ENCODE measurements around the gene ATP13A2.

The ATP13A2 gene

GRCh38 chr1:17011439-17012307 lies at the start of gene ATP13A2:
Gene ATP13A2 (minus strand): TSS chr1:17011928. CDS start chr1:17011738, 190 bp downstream.
- DNase-seq (ENCODE audit: low read depth): peak; percentile 60

DNA sequence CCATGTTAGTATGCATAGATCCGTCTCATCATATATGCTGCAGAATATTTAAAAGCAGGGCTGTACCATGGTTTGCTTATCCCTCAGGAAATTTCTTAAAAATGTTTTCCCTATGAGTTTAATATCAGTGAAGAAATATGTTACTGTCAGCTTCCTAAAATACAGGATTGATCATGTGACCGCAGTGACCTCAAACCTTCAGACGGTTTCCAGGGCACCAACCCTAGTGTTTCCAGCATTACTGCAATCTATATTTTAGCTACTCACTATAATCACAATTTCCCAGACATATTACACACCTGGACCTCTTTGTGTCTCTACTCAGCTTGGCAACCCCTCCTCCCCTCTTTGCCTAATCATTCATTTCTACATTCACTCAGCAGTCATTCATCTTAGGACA lies 49.8 kb upstream of the ATP13A2 start:
- DNase-seq (ENCODE audit: low read depth): no peak

DNA sequence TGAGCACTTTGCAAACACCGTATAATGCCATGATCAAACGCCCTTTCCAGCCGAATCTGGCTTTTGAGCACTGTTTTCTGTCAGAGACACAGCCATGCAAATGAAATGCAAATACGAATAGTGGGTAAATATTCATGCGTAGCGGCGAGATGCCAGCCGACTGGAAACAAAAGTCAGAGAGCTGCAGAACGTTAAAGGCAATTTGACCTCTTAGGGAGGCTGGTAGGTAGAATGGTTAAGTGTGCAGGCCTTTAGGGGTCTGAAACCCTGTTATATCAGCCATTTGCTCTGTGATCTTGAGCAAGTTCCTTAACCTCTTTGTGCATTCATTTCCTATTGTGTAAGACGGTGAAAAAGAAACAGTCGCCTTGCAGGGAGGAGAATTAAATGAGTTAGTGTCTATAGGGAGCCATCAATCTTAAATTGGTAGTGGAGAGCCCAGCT lies 48.6 kb upstream of the ATP13A2 start:
- no peak for DNase-seq (ENCODE audit: low read depth)

DNA sequence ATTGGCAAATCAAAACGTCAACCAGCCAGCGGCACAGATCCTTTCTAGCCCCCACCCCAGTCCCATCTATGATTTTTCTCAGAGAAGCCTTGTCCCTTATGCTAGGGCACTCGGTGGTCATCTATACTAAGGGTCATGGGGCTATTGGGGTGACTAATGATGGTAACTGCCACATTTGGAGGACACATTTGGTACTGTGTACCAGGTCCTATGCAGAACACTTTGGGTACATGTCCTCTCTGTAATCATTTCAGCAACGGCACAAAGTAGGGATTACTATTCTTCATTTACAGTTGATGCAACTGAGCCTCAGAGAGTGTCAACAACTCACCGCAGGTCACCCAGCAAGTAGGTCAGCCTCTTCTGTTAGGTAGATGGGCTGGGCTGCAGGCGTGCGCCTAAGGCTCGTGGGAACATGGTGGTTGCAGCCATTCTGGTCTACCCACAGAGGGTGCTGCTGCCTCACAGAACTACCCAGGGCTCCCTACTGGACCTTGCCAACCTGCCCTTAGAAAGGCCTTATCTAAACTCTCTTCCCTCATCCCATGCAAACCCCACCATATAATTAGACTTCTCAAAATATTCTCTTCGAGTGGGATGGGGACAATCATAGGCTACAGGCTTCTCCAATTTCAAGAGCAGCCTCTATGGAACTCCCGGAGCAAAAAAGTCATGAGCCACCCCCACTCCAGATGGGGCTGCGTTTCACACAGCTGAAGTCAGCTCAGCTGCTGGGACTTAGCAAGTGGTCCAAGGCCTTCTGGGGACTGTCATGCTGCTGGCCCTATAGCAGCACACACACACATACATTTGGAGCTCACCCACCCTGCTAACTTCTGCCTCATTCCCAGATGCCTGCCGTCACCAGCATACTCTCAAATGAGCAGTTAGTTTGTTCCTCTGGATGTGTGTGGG lies 47.9 kb upstream of the ATP13A2 start:
- DNase-seq (ENCODE audit: low read depth): peak; percentile 55

DNA sequence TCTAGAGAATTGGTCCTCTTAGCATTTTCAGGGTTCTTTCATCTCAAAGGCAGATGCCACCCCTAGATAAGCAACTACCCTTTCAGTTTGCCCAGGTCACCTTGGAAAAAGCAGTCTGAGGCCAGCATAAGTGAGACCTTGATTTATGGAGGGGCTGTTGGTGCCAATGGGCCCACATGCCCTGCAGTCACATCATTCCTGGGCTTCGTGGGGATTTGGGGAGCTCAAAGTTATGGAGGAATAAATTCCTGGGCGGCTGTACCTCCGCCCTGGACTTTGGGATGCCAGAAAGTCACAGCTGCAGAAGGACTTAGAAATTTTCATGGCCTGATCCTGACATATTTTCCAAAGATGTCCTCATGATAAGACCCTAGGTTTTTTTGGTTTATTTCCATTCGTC lies 44.8 kb upstream of the ATP13A2 start:
- DNase-seq (ENCODE audit: low read depth): no peak

GRCh38 chr1:17055801-17056200 lies 44.1 kb upstream of the ATP13A2 start:
- no peak for DNase-seq (ENCODE audit: low read depth)

DNA sequence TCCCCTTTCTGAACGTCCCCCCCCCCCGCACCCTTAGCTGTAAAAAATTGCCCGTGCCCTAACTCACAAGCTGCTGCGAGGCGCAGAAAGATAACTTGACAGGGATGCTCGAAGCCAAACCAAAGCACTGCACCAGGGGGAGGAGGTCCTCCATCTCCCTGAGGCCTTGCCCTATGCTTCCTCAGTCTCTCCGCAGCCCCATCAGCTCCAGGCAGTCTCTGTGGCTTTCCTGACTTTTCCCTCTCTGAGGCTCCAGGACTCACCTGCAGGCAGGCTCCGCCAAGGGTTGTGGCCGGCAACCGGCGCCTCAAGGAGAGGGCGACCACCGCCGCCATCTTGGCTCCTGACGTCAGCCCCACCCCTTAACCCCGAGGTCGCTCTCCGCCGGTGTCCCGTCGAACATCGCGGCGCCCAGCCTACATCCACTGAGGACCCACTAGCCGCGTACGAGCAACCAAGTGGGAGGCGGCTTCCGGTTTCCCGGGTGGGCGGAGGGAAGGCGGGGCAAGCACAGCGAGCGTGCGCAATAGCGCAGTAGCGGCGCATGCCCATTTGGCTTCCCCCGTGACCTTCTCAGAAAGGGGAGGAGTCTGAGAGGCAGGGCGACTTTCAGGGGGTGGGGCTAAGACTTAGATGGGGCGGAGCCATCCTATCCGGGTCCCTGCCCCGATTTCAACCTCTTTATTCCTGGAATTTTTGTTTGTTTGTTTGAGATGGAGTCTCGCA lies 42.1 kb upstream of the ATP13A2 start, which contains the start of gene SDHB:
Gene SDHB (minus strand): TSS at position 348 of the 726 bp plus-strand sequence. CDS start 13 bp downstream, at position 335.
- DNase-seq (ENCODE audit: low read depth): peak; percentile 97

- no peak for DNase-seq (ENCODE audit: low read depth)
These were observed 41.5 kb upstream of the ATP13A2 start for GRCh38 chr1:17053086-17053684.

DNA sequence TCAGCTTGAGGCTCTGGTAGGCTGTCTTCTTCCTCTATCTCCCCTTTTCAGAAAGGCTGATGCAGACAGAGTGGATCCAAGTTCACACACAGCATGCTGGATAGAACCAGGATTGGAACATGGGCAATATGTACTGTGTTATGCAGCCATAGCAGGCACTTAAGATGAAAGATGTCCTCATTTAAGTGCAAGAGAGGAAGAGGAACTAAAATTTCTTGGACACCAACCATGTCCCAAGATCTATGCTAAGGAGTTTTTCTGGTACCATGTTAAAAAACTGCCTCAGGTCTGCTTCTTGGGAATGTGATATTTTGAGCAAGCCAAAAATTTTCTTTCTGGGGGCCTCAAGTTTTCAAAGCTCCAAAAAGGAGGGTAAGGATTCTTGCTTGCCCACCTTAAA lies 40.9 kb upstream of the ATP13A2 start:
- DNase-seq (ENCODE audit: low read depth): no peak

GRCh38 chr1:17052038-17052437 lies 40.3 kb upstream of the ATP13A2 start:
- DNase-seq (ENCODE audit: low read depth): no peak

GRCh38 chr1:17047924-17048323 lies 36.2 kb upstream of the ATP13A2 start:
- no peak for DNase-seq (ENCODE audit: low read depth)

DNA sequence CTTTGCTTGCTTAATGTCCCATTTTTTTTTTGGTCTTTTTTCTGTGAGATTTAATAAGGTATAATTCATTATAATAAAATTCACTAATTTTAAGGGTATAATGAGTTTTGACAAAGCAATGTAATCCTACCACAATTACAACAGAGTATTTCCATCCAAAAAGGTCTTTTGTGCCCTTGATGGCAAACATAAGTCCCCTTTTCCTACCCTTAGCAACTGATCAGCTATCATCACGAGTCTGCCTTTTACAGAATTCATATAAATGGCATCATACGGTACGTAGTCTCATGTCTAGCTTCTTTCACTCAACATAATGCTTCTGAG lies 34.6 kb upstream of the ATP13A2 start:
- no peak for DNase-seq (ENCODE audit: low read depth)

DNA sequence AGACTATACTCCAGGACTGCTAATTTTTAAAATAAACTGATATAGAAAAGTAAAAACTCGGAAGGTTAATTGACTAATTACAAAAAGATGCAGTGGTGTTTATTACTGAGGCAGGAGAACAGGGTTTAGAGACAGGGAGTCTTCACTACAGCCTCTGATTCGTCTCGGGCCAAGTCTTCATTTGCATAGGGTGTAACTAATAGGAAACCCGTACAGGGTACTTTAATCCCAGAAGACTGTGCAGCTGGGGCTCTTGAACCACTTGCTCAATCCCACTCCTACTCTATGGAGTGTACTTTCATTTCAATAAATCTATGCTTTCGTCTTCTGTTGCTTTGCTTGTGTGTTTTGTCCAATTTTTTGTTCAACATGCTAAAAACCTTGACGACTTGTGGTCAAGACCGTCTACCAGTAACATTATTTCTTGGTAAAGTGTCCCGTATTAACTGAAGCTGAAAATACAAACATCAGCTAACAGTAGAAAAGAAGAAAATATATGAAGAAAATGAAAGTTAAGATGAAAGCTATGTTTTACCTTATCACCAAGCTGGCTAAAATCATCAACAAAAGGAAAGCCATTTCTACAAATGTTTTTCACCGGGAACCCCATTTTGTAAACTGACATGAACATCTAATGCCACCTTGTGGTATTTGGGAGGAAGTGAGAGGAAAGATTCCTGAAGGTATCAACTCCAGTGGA lies 34.1 kb upstream of the ATP13A2 start:
- DNase-seq (ENCODE audit: low read depth): peak; percentile 67

GRCh38 chr1:17045150-17045549 lies 33.4 kb upstream of the ATP13A2 start:
- DNase-seq (ENCODE audit: low read depth): no peak

DNA sequence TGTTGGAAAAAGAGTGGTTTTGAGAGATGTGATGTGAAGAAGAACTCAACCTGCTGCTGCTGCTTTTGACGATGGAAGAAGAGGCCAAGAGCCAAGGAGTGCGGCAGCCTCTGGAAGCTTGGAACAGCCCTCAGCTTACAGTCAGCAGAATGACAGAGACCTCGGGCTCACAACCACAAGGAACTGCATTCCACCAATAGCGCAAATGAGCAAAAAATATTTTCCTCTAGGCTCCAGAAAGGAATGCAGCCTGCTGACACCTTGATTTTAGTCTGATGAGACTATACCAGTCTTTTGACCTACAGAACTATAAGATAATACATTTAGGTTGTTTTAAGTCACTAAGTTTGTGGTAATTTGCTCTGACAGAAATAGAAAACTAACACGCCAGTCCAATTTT lies 31.9 kb upstream of the ATP13A2 start:
- DNase-seq (ENCODE audit: low read depth): no peak

DNA sequence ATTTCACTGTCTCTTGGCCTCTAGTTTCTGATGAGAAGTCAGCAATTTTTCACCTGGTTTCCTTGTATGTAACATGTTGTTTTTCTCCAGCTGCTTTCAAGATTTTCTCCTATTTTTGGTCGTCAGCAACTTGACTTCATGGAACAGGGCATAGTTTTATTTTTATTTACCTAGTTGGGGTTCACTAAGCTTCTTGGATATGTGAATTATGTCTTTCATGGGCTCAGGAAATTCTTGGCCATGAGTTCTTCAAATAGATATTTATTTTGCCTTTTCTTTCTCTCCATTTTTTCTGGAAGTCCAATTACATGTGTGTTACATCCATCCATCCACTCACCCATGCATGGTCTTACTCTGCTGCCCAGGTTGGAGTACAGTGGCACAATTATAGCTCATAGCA lies 28.4 kb upstream of the ATP13A2 start:
- no peak for DNase-seq (ENCODE audit: low read depth)

DNA sequence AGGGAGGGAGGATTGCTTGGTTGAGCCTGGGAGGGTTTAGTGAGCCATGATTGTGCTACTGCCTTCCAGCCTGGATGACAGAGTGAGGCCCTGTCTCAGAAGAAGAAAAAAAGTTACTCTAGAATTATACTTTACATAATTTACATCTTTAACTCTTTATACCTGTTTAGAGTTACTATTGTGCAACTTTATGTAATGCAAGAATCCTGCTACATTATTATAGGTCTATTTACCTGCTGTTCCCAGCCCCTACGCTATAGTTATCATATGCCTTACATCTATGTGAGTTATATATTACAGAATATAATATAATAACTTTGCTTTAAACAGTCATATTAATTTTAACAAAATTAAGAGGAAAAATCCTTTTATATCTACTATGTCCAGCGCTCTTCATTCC lies 27.8 kb upstream of the ATP13A2 start:
- no peak for DNase-seq (ENCODE audit: low read depth)

GRCh38 chr1:17033481-17033880 lies 21.8 kb upstream of the ATP13A2 start:
- no peak for DNase-seq (ENCODE audit: low read depth)

GRCh38 chr1:17032741-17033140 lies 21.0 kb upstream of the ATP13A2 start:
- DNase-seq (ENCODE audit: low read depth): peak; percentile 45

GRCh38 chr1:17031436-17031835 lies 19.7 kb upstream of the ATP13A2 start:
- DNase-seq (ENCODE audit: low read depth): no peak

- DNase-seq (ENCODE audit: low read depth): no peak
These were observed 18.5 kb upstream of the ATP13A2 start for GRCh38 chr1:17030206-17030605.
